ENCODE measurements around the gene FUT6. TPM values are rescaled to one million over a fixed set of nuclear protein-coding genes. Genes with fewer than 3 reads are reported as not detected.
"Not testable (repeated sequence)": the region's sequence is repeated elsewhere in the genome, so short reads cannot be mapped to it uniquely, and the experiment has no call there.

The FUT6 gene
- total RNA-seq, 1 experiment from 2014 or later = not detected

DNA sequence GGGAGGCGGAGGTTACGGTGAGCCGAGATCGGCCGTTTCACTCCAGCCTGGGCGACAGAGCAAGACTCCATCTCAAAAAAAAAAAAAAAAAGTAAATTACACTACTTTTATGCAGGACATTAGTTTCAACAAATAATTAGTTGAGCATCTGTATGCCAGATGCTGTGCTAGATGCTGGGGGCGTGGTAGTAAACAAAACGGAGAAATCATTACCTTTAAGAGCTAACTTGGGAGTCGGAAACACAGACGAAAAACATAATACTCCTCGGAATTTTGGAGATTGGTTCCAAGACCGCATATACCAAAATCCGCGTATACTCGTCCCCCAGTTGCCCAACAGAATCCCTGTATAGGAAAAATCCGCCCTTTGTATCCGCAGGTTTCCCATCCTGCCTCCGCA lies 47.3 kb downstream of the FUT6 start:
- in situ Hi-C loops (cut with HindIII; ENCODE audit: low sequenced_read_pairs) = no loop called here
- no peak for DNase-seq (ENCODE audit: low spot score)

DNA sequence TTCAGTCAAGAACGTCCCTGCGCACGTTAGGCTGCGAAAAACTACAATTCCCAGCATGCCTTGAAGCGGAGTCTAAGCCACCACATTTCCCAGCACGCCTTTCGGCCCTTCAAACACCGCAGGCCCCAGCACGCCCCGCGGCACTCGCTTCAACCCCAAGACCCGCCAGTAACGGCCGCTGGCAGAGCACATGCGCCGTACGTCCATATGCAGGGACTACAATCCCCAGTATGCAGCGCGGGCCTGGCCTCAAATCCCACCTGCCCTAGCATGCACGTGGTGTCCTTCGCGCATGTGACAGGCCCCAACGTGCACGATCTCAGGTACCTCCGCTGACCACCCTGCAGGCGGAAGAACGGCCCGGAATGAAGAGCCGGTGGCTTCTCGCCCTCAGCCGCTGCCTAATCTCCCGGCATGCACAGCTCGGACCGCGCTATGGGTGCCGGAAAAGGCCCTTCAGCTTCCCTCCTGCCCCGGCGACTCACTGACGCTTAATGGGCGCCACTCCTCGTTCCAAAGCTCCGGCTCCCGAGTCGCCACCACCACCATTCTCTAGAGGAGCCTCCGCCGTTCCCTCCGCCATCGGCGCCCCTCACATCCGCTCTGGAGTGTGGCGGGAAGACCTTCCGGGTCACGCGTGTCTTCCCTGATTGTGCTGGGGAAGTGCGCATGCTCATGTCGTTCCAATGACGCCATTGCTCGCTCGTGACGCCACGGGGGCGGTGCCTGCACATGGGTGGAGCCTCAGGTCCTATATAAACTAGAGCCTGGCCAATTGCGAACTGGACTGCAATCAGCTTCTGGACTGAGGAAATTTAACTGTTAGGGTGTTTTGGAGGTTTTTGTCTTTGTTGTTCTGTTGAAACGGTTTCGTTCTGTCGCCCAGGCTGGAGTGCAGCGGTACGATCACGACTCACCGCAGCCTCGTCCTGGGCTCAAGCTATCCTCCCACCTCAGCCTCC lies 48.7 kb downstream of the FUT6 start, which contains the start of gene DUS3L:
DUS3L (minus strand) TSS at position 605 of the 962 bp plus-strand sequence; CDS start at position 583, 22 bp downstream.
- in situ Hi-C loops (cut with HindIII; ENCODE audit: low sequenced_read_pairs) = no loop called here
- peak; percentile 99 for DNase-seq (ENCODE audit: low spot score)

DNA sequence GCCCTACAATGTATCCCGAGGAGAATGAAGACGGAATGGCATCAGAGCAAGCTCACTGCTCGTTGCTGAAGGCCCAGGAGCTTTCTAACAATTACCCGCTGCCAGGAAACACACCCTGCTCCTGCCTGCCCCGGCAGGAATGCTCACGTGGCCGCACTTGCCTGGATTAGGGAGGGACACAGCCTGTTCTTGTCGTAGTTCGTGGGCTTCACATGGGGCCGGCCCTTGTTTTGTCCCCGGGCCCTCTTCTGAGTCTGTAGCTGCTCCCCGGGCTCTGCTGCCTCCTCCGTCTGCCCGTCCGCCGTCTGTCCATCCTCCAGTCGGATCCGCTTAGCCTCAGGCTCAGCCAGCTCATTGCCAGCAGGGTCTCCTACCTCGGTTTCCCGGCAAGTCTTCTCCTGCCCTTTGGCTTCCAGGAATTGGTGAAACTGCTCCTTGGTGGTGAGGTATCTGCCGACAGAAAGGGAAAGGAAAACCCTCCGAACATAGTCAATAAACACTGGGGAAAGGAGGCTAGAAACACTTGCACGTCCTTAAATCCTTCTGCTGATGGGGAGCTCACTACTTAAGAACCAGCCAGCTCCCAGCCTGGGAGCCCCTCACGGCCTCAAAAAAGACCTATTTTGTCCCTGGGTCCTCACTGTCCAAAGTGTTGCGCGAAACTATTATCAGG lies 49.5 kb downstream of the FUT6 start:
- DNase-seq (ENCODE audit: low spot score) = no peak
- in situ Hi-C loops (cut with HindIII; ENCODE audit: low sequenced_read_pairs) = no loop called here

DNA sequence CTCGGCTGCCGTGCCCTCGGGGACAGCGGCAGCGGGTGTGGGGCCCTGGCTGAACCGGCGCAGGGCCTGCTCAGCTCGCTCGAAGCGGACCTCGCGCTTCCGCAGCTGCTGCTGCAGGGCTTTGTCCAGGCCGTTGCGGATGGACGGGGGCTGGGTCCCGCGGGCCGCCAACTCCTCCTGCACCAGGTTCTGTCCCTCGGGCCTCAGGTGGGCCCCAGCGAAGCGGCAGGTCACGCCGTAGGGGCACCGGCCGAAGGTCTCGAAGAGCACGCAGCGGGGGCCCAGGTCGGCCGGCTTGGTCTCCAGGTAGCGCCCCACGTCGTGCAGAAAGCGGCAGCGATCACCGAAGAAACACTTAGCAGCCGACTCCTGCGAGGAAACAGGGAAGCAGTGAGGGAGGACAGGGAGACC lies 50.1 kb downstream of the FUT6 start:
- in situ Hi-C loops (cut with HindIII; ENCODE audit: low sequenced_read_pairs) = no loop called here
- no peak for DNase-seq (ENCODE audit: low spot score)

DNA sequence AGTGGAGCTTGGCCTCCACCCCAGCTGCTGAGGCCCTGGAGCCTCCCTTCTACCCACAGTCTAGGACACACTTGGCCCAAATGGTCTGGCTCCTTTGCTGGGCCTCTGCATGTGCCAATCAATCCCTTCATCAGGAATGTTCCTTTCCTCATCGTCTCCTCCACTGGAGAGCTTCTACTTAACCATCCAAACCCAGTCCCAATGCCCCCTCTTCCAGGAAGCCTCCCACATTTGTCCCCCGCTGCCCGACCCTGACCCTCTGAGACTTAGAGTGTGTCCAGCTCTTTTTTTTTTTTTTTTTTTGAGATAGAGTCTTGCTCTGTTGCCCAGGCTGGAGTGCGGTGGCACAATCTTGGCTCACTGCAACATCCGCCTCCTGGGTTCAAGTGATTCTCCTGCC lies 51.1 kb downstream of the FUT6 start:
- in situ Hi-C loops (cut with HindIII; ENCODE audit: low sequenced_read_pairs) = no loop called here
- DNase-seq (ENCODE audit: low spot score) = no peak

DNA sequence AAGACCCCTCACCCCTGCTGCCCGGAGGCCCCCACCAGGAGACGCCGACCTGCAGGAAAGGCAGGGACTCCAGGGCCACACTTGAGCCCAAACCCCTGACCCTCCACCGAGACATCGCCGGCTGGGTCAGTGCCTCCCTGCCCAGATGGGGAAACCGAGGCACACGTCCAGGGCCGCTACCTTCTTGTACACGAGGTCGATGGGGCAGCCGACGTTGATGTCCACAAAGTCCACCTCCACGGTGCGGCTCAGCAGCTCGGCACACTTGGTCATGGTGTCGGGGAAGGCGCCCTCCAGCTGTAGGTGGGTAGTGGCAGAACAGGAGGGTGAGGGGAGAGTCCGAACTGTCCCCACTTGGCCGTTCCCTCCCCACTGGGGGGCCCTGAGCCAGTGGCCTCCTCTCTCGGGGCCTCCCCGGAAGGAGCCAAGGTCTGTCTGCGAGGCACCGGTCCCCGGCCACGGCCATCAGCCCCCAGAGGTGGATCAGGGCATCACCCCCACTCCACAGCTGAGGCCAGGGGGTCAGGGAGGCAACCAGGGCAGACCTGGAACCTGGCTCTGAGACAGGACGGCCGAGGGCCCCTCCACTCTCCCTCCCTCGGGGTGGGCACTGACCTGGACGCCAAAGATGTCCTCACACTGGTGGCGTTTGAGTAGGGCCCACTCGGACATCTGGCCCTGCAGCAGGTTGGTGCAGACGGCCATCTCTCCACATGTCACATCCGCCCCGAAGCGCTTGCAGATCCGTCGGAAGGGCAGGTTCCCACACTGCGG lies 51.9 kb downstream of the FUT6 start:
- in situ Hi-C loops (cut with HindIII; ENCODE audit: low sequenced_read_pairs) = no loop called here
- no peak for DNase-seq (ENCODE audit: low spot score)

DNA sequence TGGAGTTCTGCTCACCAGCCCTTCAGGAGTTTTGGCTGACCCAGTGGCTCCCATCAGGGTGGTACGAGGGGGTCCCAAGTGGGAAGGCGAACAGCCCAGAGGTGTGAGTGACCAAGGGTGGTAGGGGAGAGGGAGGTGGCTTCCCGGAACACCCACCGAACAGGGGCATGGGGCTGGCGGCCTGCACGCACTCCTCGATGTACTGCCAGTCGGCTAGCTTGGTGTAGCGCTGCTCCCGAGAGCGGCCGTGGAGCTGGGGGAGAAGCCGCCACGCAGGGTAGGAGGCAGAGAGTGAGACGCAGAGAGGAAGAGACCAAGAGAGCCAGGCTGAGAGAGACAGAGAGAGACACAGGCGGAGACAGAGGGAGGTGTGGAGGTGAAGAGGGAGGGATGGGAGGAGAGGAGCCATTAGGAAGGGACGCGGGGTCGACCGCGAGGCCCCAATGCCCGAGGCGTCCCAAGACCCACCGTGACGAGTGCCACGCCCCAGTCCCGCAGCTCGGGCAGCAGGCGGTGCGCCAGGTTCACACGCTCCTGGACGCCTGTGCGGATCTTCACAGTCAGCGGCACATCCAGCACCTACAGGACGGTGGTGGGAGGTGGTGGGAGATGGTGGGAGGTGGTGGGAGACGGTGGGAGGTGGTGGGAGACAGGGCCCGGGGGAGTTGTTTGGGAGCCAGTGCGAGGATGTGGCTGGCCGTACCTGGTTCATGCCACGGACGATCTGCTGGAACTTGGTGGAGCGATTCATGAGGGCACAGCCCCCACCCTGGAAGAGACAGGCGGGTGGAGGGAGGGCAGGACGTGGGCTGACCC lies 52.7 kb downstream of the FUT6 start:
- no peak for DNase-seq (ENCODE audit: low spot score)
- in situ Hi-C loops (cut with HindIII; ENCODE audit: low sequenced_read_pairs) = no loop called here

DNA sequence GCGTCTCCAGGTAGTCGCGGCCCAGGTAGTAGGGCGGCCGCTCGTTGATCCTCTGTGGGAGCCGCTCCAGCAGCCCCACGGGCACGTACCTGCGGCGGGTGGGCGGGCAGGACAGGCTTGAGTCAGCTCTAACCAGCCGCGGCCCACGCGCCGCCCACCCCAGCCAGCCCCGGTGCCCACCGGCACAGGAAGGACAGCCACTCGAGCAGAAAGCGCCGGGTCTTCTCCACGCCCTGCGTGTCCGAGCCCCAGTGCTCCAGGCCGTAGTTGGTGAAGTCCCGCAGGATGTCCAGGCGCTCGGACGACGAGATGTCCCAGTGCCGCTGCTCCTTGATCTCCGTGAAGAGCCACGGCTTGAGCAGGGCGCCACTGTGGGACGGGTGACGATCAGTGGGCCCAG lies 54.1 kb downstream of the FUT6 start:
- DNase-seq (ENCODE audit: low spot score) = no peak
- in situ Hi-C loops (cut with HindIII; ENCODE audit: low sequenced_read_pairs) = no loop called here

DNA sequence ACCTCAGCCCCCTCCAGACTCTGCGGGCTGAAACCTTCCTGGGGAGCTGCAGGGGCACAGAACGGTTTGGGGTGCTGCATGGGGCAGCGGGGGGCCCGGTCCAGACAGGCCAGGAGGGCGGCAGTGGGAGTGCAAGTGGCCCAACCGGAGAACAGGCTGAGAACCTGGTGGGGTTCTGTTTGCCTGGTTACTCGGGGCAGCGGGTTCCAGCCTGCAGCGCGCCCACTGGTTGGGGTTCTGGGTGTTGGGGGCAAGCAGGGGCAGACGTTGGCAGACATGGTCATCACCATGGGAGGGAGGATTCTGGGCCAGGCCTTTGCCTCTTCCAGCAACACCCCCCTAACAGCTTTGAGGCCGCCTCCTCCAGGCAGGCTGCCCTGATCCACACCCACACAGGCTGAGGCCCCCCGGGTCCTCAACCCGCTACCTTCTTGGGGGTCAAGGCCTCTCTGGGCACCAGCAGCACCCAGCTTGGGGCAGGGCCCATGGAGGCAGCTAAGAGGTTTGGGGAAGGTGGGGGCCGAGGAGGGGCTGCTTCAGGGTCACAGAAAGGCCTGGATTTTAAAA lies 54.8 kb downstream of the FUT6 start, which contains the start of gene PRR22:
PRR22 (minus strand) TSS at position 166 of the 567 bp plus-strand sequence; CDS start at position 80, 86 bp downstream.
- no peak for DNase-seq (ENCODE audit: low spot score)
- in situ Hi-C loops (cut with HindIII; ENCODE audit: low sequenced_read_pairs) = no loop called here

DNA sequence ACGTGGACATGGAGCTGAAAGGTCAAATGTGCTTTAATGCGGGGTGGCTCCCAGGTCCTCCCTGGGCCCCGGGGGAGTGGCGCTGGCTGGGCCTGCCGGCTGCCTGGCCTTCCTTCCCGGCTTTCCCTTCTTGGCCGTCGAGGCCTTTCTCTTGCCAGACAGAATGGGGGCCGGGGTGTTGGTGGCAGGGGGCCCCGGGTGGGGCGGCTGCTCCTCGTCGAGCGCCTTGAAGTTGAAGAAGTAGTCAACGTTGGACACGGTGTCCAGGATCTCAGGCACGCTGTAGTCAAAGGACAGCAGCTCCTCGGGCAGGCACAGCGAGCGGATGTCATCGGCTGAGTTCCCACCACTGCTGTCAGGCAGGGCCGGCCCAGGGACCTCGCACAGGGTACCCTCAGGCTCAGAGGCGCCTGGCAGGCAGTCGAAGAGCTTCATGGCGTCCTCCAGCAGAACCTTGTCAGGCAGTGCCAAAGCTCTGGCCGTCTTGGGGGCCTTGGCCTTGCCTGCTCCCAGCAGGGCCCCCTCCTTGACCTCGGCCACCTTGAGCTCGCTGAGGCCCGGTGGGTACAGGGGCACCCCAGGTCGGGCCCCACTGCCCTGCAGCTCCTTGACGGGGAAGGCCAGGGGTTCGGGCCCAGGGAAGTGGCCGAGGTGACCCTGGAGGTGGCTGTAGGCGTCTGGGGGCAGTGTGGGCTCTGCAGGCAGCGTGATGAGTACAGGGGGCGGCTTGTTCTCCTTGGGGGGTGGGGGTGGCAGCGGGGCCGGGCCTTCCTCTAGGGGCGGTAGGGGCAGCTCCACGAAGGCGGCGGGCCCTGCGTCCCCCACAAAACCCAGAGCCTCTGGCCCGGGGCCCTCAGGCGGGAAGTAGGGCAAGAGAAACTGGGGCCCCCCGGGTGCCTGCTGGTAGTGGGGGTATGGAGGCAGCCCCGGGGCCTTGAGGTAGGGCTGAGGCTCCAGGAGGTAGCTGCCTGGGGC lies 56.3 kb downstream of the FUT6 start:
- in situ Hi-C loops (cut with HindIII; ENCODE audit: low sequenced_read_pairs) = no loop called here
- no peak for DNase-seq (ENCODE audit: low spot score)

DNA sequence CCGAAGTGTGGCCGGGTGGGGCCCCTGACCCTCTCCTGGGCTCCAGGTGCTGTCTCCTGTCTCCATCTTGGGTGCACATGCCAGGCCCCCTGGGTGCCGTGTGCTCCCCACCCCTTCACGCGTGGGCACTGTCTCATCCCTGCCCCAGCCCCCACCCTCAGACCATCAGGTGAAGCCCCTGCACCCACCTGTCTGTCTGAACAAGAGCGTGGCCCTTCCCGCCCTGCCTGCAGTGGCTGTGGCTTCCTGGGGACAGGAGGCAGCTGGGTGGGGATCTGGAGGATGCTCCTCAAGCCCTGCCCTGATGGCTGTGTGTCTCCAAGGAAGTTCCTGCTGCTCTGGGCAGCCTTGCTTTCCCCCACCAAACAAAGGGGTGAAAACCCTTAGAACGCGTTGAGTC lies 57.2 kb downstream of the FUT6 start:
- DNase-seq (ENCODE audit: low spot score) = no peak
- in situ Hi-C loops (cut with HindIII; ENCODE audit: low sequenced_read_pairs) = no loop called here

DNA sequence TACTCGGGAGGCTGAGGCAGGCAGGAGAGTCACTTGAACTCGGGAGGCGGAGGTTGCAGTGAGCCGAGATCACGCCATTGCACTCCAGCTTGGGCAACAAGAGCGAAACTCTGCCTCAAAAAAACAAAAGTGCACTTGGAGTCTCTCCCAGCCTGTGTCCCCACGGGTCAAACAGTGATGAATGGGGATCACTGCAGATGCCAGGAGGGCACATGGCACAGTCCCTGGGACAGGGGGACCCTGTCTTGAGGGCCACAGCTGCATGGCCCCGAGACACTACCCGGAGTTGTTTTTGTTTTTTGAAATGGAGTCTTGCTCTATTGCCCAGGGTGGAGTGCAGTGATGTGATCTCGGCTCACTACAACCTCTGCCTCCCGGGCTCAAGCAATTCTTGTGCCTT lies 58.6 kb downstream of the FUT6 start:
- DNase-seq (ENCODE audit: low spot score); in situ Hi-C loops (cut with HindIII; ENCODE audit: low sequenced_read_pairs): not testable (repeated sequence)

Other genes with a start within 250 kb of the FUT6 start
- gene SAFB2, start 216.9 kb downstream of the FUT6 start, total RNA-seq (2014; rRNA removed; shearing (Covaris generic)) = 6.0 and 13.7 TPM in 2 replicates
- gene SAFB, start 216.6 kb downstream of the FUT6 start, total RNA-seq (2014; rRNA removed; shearing (Covaris generic)) = 43.8 and 65.7 TPM in 2 replicates
- gene MICOS13, start 159.2 kb downstream of the FUT6 start, total RNA-seq (2014; rRNA removed; shearing (Covaris generic)) = 36.5 and 74.5 TPM in 2 replicates
- 15.1 and 18.8 TPM in 2 replicates for gene HSD11B1L, start 158.7 kb downstream of the FUT6 start, total RNA-seq (2014; rRNA removed; shearing (Covaris generic))
- 758 and 1,281 TPM in 2 replicates for gene RPL36, start 149.4 kb downstream of the FUT6 start, total RNA-seq (2014; rRNA removed; shearing (Covaris generic))
- 240 and 246 TPM in 2 replicates for gene LONP1, start 119.6 kb downstream of the FUT6 start, total RNA-seq (2014; rRNA removed; shearing (Covaris generic))
- not detected in 2 replicates for gene CATSPERD, start 119.1 kb downstream of the FUT6 start, total RNA-seq (2014; rRNA removed; shearing (Covaris generic))
- gene PRR22, start 55.0 kb downstream of the FUT6 start, total RNA-seq (2014; rRNA removed; shearing (Covaris generic)) = 0.43 and 2.6 TPM in 2 replicates
- 100 and 105 TPM in 2 replicates for gene DUS3L, start 48.5 kb downstream of the FUT6 start, total RNA-seq (2014; rRNA removed; shearing (Covaris generic))
- gene NRTN, start 34.6 kb downstream of the FUT6 start, total RNA-seq (2014; rRNA removed; shearing (Covaris generic)) = 8.3 and 14.0 TPM in 2 replicates
- not detected in 2 replicates for gene FUT3, start 11.7 kb upstream of the FUT6 start, total RNA-seq (2014; rRNA removed; shearing (Covaris generic))
- gene FUT5, start 30.8 kb upstream of the FUT6 start, total RNA-seq (2014; rRNA removed; shearing (Covaris generic)) = not detected in 2 replicates
- gene NDUFA11, start 64.1 kb upstream of the FUT6 start, total RNA-seq (2014; rRNA removed; shearing (Covaris generic)) = 430 and 662 TPM in 2 replicates
- gene VMAC, start 65.2 kb upstream of the FUT6 start, total RNA-seq (2014; rRNA removed; shearing (Covaris generic)) = 2.2 and 2.6 TPM in 2 replicates
- gene CAPS, start 74.6 kb upstream of the FUT6 start, total RNA-seq (2014; rRNA removed; shearing (Covaris generic)) = 0.31 and 5.8 TPM in 2 replicates
- gene RANBP3, start 138.4 kb upstream of the FUT6 start, total RNA-seq (2014; rRNA removed; shearing (Covaris generic)) = 55.2 and 71.9 TPM in 2 replicates